H1 (cell line): ENCODE data around the gene DNAH1. TPM values are rescaled to one million over a fixed set of nuclear protein-coding genes. Genes with fewer than 3 reads are reported as not detected.

ENCODE experiments used
- CTCF ChIA-PET: fragments of 300-600 bp; sonication (Branson Sonifier 250); formaldehyde crosslinking; loops from one replicate; lab custom pipeline; 2021; ENCODE audit not compliant: partially characterized antibody; lab: Charles Lee
- POLR2A ChIA-PET: fragments of 300-600 bp; sonication (Branson Sonifier 250); formaldehyde crosslinking; loops from one replicate; lab custom pipeline; 2021; ENCODE audit warnings: inconsistent platforms; ENCODE audit not compliant: partially characterized antibody; lab: Charles Lee
- DNase-seq, 2 experiments: peaks; one replicate each; pipeline versions ENCODE4 v3.0.0 to v3.0.0-alpha.2; 2010 to 2022; ENCODE audit warnings: low spot score in 2 of 2, low read depth in 1 of 2, mixed read lengths in 1 of 2
- FAIRE-seq: peaks from 2 replicates; lab custom pipeline; 2011; peaks lifted over from hg19 to GRCh38; lab: Jason Lieb, UNC
- H2AFZ ChIP-seq: 2 replicates; pipeline ENCODE4 v1.8.1; 2012; ENCODE audit warnings: low read length, inconsistent platforms
- H2AK5ac ChIP-seq: 2 replicates; pipeline ENCODE4 v1.6.1; 2013; ENCODE audit warnings: low read depth, low read length
- H2BK120ac ChIP-seq: replicated peaks from 2 replicates; pipeline ENCODE3; 2013; ENCODE audit warnings: low read depth, low read length, inconsistent platforms
- H2BK12ac ChIP-seq: 2 replicates; pipeline ENCODE4 v1.6.1; 2013; ENCODE audit warnings: low read depth, low read length
- H2BK15ac ChIP-seq: 2 replicates; pipeline ENCODE4 v1.6.1; 2013; ENCODE audit warnings: low read length
- H2BK20ac ChIP-seq: 2 replicates; pipeline ENCODE4 v1.6.1; 2013; ENCODE audit warnings: low read length
- H2BK5ac ChIP-seq: 2 replicates; pipeline ENCODE4 v1.6.1; 2013; ENCODE audit warnings: low read depth, low read length
- H3K14ac ChIP-seq: 2 replicates; pipeline ENCODE4 v1.6.1; 2013; ENCODE audit warnings: inconsistent platforms; ENCODE audit not compliant: insufficient read length
- H3K18ac ChIP-seq: 2 replicates; pipeline ENCODE4 v1.6.1; 2013; ENCODE audit warnings: low read length; ENCODE audit errors: extremely low read depth
- H3K23ac ChIP-seq: 2 replicates; pipeline ENCODE4 v1.6.1; 2013; ENCODE audit warnings: inconsistent platforms; ENCODE audit not compliant: insufficient read length
- H3K23me2 ChIP-seq: 2 replicates; pipeline ENCODE4 v1.6.1; 2013; ENCODE audit warnings: low read depth, low read length
- H3K27ac ChIP-seq: 2 replicates; pipeline ENCODE4 v1.6.1; 2011; ENCODE audit warnings: low read depth, low read length, inconsistent platforms
- H3K27me3 ChIP-seq, 4 experiments: replicated peaks in 1 of 4; 1 replicate in 1 of 4; 2 replicates in 3 of 4; pipeline versions ENCODE4 v1.6.1 to v1.8.1; 2011 to 2013; ENCODE audit warnings: low read length in 3 of 4, mild to moderate bottlenecking in 3 of 4, inconsistent platforms in 2 of 4, mixed read lengths in 2 of 4, moderate library complexity in 1 of 4; ENCODE audit not compliant: control insufficient read depth in 3 of 4, insufficient read depth in 3 of 4; ENCODE audit errors: extremely low read depth in 1 of 4
- H3K36me3 ChIP-seq, 4 experiments: 2 replicates each; pipeline versions ENCODE4 v1.6.1 to v1.8.1; 2011 to 2013; ENCODE audit warnings: mild to moderate bottlenecking in 4 of 4, low read length in 3 of 4, moderate library complexity in 2 of 4, control low read depth in 1 of 4, inconsistent platforms in 1 of 4; ENCODE audit not compliant: insufficient read depth in 4 of 4, control insufficient read depth in 2 of 4
- H3K4ac ChIP-seq: replicated peaks from 2 replicates; pipeline ENCODE3; 2013; ENCODE audit warnings: low read length, low read depth, mixed read lengths, inconsistent platforms; ENCODE audit not compliant: insufficient read length
- H3K4me1 ChIP-seq, 4 experiments: replicated peaks in 1 of 4; 1 replicate in 1 of 4; 2 replicates in 3 of 4; pipeline versions ENCODE4 v1.6.1 to v1.8.1; 2011 to 2013; ENCODE audit warnings: low read length in 3 of 4, inconsistent platforms in 2 of 4, mixed read lengths in 1 of 4; ENCODE audit not compliant: insufficient read depth in 4 of 4, control insufficient read depth in 3 of 4
- H3K4me2 ChIP-seq, 2 experiments: 2 replicates each; pipeline versions ENCODE4 v1.6.1 to v1.8.1; 2011 to 2013; ENCODE audit warnings: low read depth in 2 of 2, low read length in 2 of 2, control low read depth in 1 of 2, inconsistent platforms in 1 of 2, mild to moderate bottlenecking in 1 of 2; ENCODE audit not compliant: insufficient read depth in 1 of 2
- H3K4me3 ChIP-seq, 4 experiments: fragments of 200-600, 300-600 bp in 1 of 4; sonication (generic), shearing (Covaris generic), sonication (Bioruptor Twin) in 1 of 4; 2 replicates each; pipeline versions ENCODE4 v1.5.1 to v1.8.1; 2011 to 2016; ENCODE audit warnings: low read length in 4 of 4, low read depth in 3 of 4, control low read depth in 2 of 4, inconsistent platforms in 2 of 4, mild to moderate bottlenecking in 2 of 4, mixed read lengths in 1 of 4, moderate library complexity in 1 of 4; ENCODE audit not compliant: insufficient read depth in 2 of 4; ENCODE audit errors: extremely low read depth in 1 of 4
- H3K56ac ChIP-seq: replicated peaks from 2 replicates; pipeline ENCODE3; 2013; ENCODE audit warnings: low read depth, mild to moderate bottlenecking, mixed read lengths, low read length, inconsistent platforms; ENCODE audit not compliant: insufficient read length
- H3K79me1 ChIP-seq: 2 replicates; pipeline ENCODE4 v1.6.1; 2013; ENCODE audit warnings: low read depth, low read length, control low read depth
- H3K79me2 ChIP-seq, 2 experiments: 2 replicates each; pipeline versions ENCODE4 v1.6.1 to v1.8.1; 2012 to 2013; ENCODE audit warnings: low read length in 2 of 2, mild to moderate bottlenecking in 2 of 2, inconsistent platforms in 1 of 2; ENCODE audit not compliant: insufficient read depth in 2 of 2, control insufficient read depth in 1 of 2
- H3K9ac ChIP-seq, 4 experiments: replicated peaks in 1 of 4; 1 replicate in 1 of 4; 2 replicates in 3 of 4; pipeline versions ENCODE4 v1.6.1 to v1.8.1; 2011 to 2013; ENCODE audit warnings: low read depth in 3 of 4, low read length in 3 of 4, control low read depth in 2 of 4, mild to moderate bottlenecking in 2 of 4, moderate library complexity in 2 of 4, inconsistent platforms in 1 of 4; ENCODE audit errors: extremely low read depth in 1 of 4
- H3K9me3 ChIP-seq, 2 experiments: 2 replicates each; pipeline versions ENCODE4 v1.6.1 to v1.8.1; 2012 to 2013; ENCODE audit warnings: mild to moderate bottlenecking in 2 of 2, moderate library complexity in 2 of 2, control low read depth in 1 of 2, inconsistent platforms in 1 of 2, low read depth in 1 of 2, low read length in 1 of 2, mixed read lengths in 1 of 2; ENCODE audit not compliant: insufficient read depth in 2 of 2
- H4K20me1 ChIP-seq, 2 experiments: replicated peaks in 1 of 2; 2 replicates each; pipeline versions ENCODE3 to v1.8.1; 2011 to 2013; ENCODE audit warnings: inconsistent platforms in 2 of 2, low read length in 2 of 2, mild to moderate bottlenecking in 1 of 2; ENCODE audit not compliant: insufficient read depth in 2 of 2, control insufficient read depth in 1 of 2
- H4K5ac ChIP-seq: 2 replicates; pipeline ENCODE4 v1.6.1; 2013; ENCODE audit warnings: low read length, low read depth, mixed read lengths, inconsistent platforms; ENCODE audit not compliant: insufficient read length
- H4K8ac ChIP-seq: 2 replicates; pipeline ENCODE4 v1.8.0; 2013; ENCODE audit warnings: mild to moderate bottlenecking, moderate library complexity, low read length, inconsistent platforms; ENCODE audit not compliant: insufficient read depth; ENCODE audit errors: extremely low read depth
- H4K91ac ChIP-seq: replicated peaks from 2 replicates; pipeline ENCODE3; 2013; ENCODE audit warnings: low read length, mixed read lengths, inconsistent platforms; ENCODE audit not compliant: insufficient read length
- ATF2 ChIP-seq: IDR thresholded peaks from 2 replicates; pipeline ENCODE4 v1.6.1; 2012; ENCODE audit warnings: low read length, inconsistent platforms
- POLR2A ChIP-seq, 2 experiments: IDR thresholded peaks; 1 replicate in 1 of 2; 2 replicates in 1 of 2; pipeline ENCODE4 v1.6.1; 2011; ENCODE audit warnings: low read depth in 2 of 2, low read length in 2 of 2, mild to moderate bottlenecking in 2 of 2; ENCODE audit errors: control extremely low read depth in 1 of 2
- POLR2AphosphoS5 ChIP-seq: IDR thresholded peaks from 2 replicates; pipeline ENCODE4 v1.6.1; 2011; ENCODE audit warnings: low read depth, low read length
- SIN3A ChIP-seq, 2 experiments: IDR thresholded peaks in 1 of 2; conservative IDR thresholded peaks in 1 of 2; 2 replicates each; pipeline ENCODE4 v1.6.1; 2011 to 2012; ENCODE audit warnings: low read length in 2 of 2, improper control_type of control experiment in 1 of 2, low read depth in 1 of 2, mild to moderate bottlenecking in 1 of 2
- SIX5 ChIP-seq: IDR thresholded peaks from 2 replicates; pipeline ENCODE4 v1.6.1; 2011; ENCODE audit warnings: mild to moderate bottlenecking, low read depth, low read length
- WGBS, 2 experiments: shearing (Covaris generic) in 1 of 2; methylation state at CpG; one replicate each; pipeline versions ENCODE4 v1.1.6 to v1.1.7; 2013 to 2015; ENCODE audit warnings: low lambda C conversion rate in 2 of 2, mixed read lengths in 2 of 2, inconsistent platforms in 1 of 2, low coverage in 1 of 2, missing lambda C conversion rate in 1 of 2; ENCODE audit not compliant: insufficient replicate concordance in 2 of 2, insufficient coverage in 1 of 2, insufficient read length in 1 of 2; ENCODE audit errors: extremely low coverage in 1 of 2, missing lambda C conversion rate in 1 of 2; 5-methylcytosine and 5-hydroxymethylcytosine counted together
- polyA plus RNA-seq, 7 experiments: library from polyadenylated mRNA; depleted of rRNA in 3 of 7; stranded (reverse) in 5 of 7; unstranded in 2 of 7; fragments of >200 nt in 5 of 7; fragments of 200-250 nt in 2 of 7; gene quantifications; 1 replicate in 5 of 7; 2 replicates in 1 of 7; 4 replicates in 1 of 7; pipeline versions ENCODE4 v1.2.1 to v1.2.3, GENCODE V29; 2011 to 2013; ENCODE audit warnings: missing spikeins in 2 of 7, mixed read lengths in 2 of 7
- total RNA-seq: library from RNA; stranded (reverse); fragmentation: NEBNext Ultra II Directional; extraction: Animal tissue kit (Norgen Biotek cat#: 25700); gene quantifications from 2 replicates; pipeline ENCODE4 v1.2.1, GENCODE V29; 2021

DNAH1 gene
- total and polyA plus RNA-seq, 2 of the 8 experiments (the other 6 are each of a cell fraction or from before 2014, with no cell fraction given), result 1.0 to 1.5 TPM

GRCh38 chr3:52354676-52355075 lies 38.6 kb downstream of the DNAH1 start:
- ChIA-PET CTCF (interaction anchor here (0.7 to 10.8 kb wide), 9 partner anchors 8 to 135 kb away, joined by 3 to 81 read pairs (median 3); no protein-coding TSS in a partner anchor), POLR2A (interaction anchor here (1.2 kb wide), 2 partner anchors 15 to 19 kb away, joined by 3 read pairs; no protein-coding TSS in a partner anchor)
- Histone ChIP-seq H3K4me1 (no peaks in the 10 kb centered on the region), H3K27ac (no peak overlapping the region), H3K4me2 (no peak overlapping the region), H3K14ac (no peak overlapping the region), H3K56ac (no peak overlapping the region), H3K79me1 (no peaks in the 10 kb centered on the region), H3K36me3 (no peaks in the 10 kb centered on the region), H4K5ac (no peak overlapping the region), H2AFZ (no peak overlapping the region), H4K91ac (no peak overlapping the region), H2BK15ac (no peak overlapping the region), H3K27me3 (no peaks in the 10 kb centered on the region), H4K20me1 (no peaks in the 10 kb centered on the region), H3K18ac (no peak overlapping the region), H4K8ac (no peak overlapping the region), H2BK20ac (no peak overlapping the region), H3K4me3 (no peak overlapping the region), H3K79me2 (no peaks in the 10 kb centered on the region), H2AK5ac (no peak overlapping the region), H2BK12ac (no peak overlapping the region), H3K23ac (no peak overlapping the region), H2BK120ac (no peak overlapping the region), H2BK5ac (no peak overlapping the region), H3K9me3 (no peaks in the 10 kb centered on the region), H3K23me2 (no peaks in the 10 kb centered on the region), H3K4ac (no peak overlapping the region), H3K9ac (no peak overlapping the region)
- WGBS, 2 experiments, result 88% methylated on average over 11 of the region's 12 CpGs; no CpG with 5 or more reads in 1 of the 2 experiments
- DNase-seq (no peak), FAIRE-seq (no peak)
- TF ChIP-seq POLR2AphosphoS5 (no peak), POLR2A (IDR thresholded peaks at IDR 0.05; ENCODE audit: control extremely low read depth in 1 of 2, low read depth in 2 of 2, low read length in 2 of 2) (no peak), ATF2 (no peak), SIX5 (no peak), SIN3A (conservative IDR thresholded peaks at IDR 0.05 in 1 of 2, IDR thresholded peaks at IDR 0.05 in 1 of 2; ENCODE audit: low read depth in 1 of 2, low read length in 2 of 2) (no peak)
